HepG2 (cell line): ENCODE results near the gene PDZD4. TPM values are rescaled to one million over a fixed set of nuclear protein-coding genes. Genes with fewer than 3 reads are reported as not detected.

Experiments
- ATAD3A ChIP-seq: sonication (generic); formaldehyde crosslinking; IDR thresholded peaks from 2 replicates; pipeline ENCODE4 v1.4.0; 2020; ENCODE audit warnings: missing genetic modification reagents
- ATRX ChIP-seq: sonication (generic); formaldehyde crosslinking; IDR thresholded peaks from 2 replicates; pipeline ENCODE4 v1.4.0; 2020; ENCODE audit warnings: missing genetic modification reagents, borderline replicate concordance
- CEBPG ChIP-seq: IDR thresholded peaks from 2 replicates; pipeline ENCODE4 v1.6.1; 2016
- DRAP1 ChIP-seq: IDR thresholded peaks from 2 replicates; pipeline ENCODE4 v1.6.1; 2016; ENCODE audit warnings: missing genetic modification reagents, missing compliant biosample characterization
- GABPB1 ChIP-seq: IDR thresholded peaks from 2 replicates; pipeline ENCODE4 v1.6.1; 2016; ENCODE audit warnings: mild to moderate bottlenecking, missing genetic modification reagents, moderate library complexity, missing compliant biosample characterization
- HHEX ChIP-seq: IDR thresholded peaks from 2 replicates; pipeline ENCODE4 v1.6.1; 2016; ENCODE audit warnings: control low read depth
- HNF1B ChIP-seq: sonication (generic); formaldehyde crosslinking; IDR thresholded peaks from 2 replicates; pipeline ENCODE4 v1.5.1; 2020; ENCODE audit warnings: mild to moderate bottlenecking, moderate library complexity, missing genetic modification reagents
- KDM1A ChIP-seq: IDR thresholded peaks from 2 replicates; pipeline ENCODE4 v1.6.1; 2016; ENCODE audit warnings: missing compliant biosample characterization
- KDM5B ChIP-seq: sonication (generic); formaldehyde crosslinking; IDR thresholded peaks from 2 replicates; pipeline ENCODE4 v1.4.0; 2020; ENCODE audit warnings: missing genetic modification reagents, mild to moderate bottlenecking, borderline replicate concordance
- MAZ ChIP-seq, 2 experiments: sonication (generic) in 1 of 2; formaldehyde crosslinking in 1 of 2; IDR thresholded peaks; 2 replicates each; pipeline versions ENCODE4 v1.5.0 to v1.6.1; 2012 to 2020; ENCODE audit warnings: low read depth in 2 of 2, mild to moderate bottlenecking in 2 of 2, borderline replicate concordance in 1 of 2, improper control_type of control experiment in 1 of 2, low read length in 1 of 2, missing genetic modification reagents in 1 of 2, moderate library complexity in 1 of 2
- NFATC3 ChIP-seq: sonication (generic); formaldehyde crosslinking; IDR thresholded peaks from 2 replicates; pipeline ENCODE4 v1.5.1; 2020; ENCODE audit warnings: mild to moderate bottlenecking, missing genetic modification reagents
- NONO ChIP-seq, 2 experiments: fragments of 450-650 bp in 1 of 2; sonication (generic) in 1 of 2; formaldehyde crosslinking in 1 of 2; IDR thresholded peaks in 1 of 2; conservative IDR thresholded peaks in 1 of 2; 2 replicates each; pipeline versions ENCODE4 v1.6.1 to v1.8.0; 2017 to 2022; ENCODE audit warnings: mild to moderate bottlenecking in 1 of 2, missing genetic modification reagents in 1 of 2, moderate library complexity in 1 of 2
- NRL ChIP-seq: sonication (generic); formaldehyde crosslinking; IDR thresholded peaks from 2 replicates; pipeline ENCODE4 v1.5.0; 2020; ENCODE audit warnings: missing genetic modification reagents, mild to moderate bottlenecking, moderate library complexity, borderline replicate concordance
- PHF20 ChIP-seq: sonication (generic); formaldehyde crosslinking; IDR thresholded peaks from 2 replicates; pipeline ENCODE4 v1.5.0; 2020; ENCODE audit warnings: mild to moderate bottlenecking, missing genetic modification reagents
- SETDB1 ChIP-seq: sonication (generic); formaldehyde crosslinking; IDR thresholded peaks from 2 replicates; pipeline ENCODE4 v1.5.1; 2020; ENCODE audit warnings: missing genetic modification reagents, mild to moderate bottlenecking, borderline replicate concordance
- SOX6 ChIP-seq, 2 experiments: fragments of 450-650 bp in 1 of 2; sonication (generic) in 1 of 2; formaldehyde crosslinking in 1 of 2; IDR thresholded peaks; 2 replicates each; pipeline versions ENCODE4 v1.4.0 to v1.6.1; 2017 to 2020; ENCODE audit warnings: antibody characterized with exemption in 1 of 2, mild to moderate bottlenecking in 1 of 2, missing genetic modification reagents in 1 of 2
- ZHX1 ChIP-seq: sonication (generic); formaldehyde crosslinking; IDR thresholded peaks from 2 replicates; pipeline ENCODE4 v1.8.1; 2022; ENCODE audit warnings: low read depth, mild to moderate bottlenecking, missing genetic modification reagents
- ZNF326 ChIP-seq: sonication (generic); formaldehyde crosslinking; IDR thresholded peaks from 2 replicates; pipeline ENCODE4 v1.4.0; 2020; ENCODE audit warnings: missing genetic modification reagents, borderline replicate concordance
- ZNF589 ChIP-seq: sonication (generic); formaldehyde crosslinking; conservative IDR thresholded peaks from 2 replicates; pipeline ENCODE4 v1.8.0; 2022; ENCODE audit warnings: mild to moderate bottlenecking, moderate library complexity, missing genetic modification reagents
- ZNF704 ChIP-seq: sonication (generic); formaldehyde crosslinking; IDR thresholded peaks from 2 replicates; pipeline ENCODE4 v1.8.1; 2023; ENCODE audit warnings: mild to moderate bottlenecking, inconsistent platforms, moderate library complexity, missing genetic modification reagents, borderline replicate concordance
- ZNF83 ChIP-seq: sonication (generic); formaldehyde crosslinking; IDR thresholded peaks from 2 replicates; pipeline ENCODE4 v1.4.0; 2020; ENCODE audit warnings: missing genetic modification reagents, mild to moderate bottlenecking, borderline replicate concordance
- polyA plus RNA-seq, 8 experiments: library from polyadenylated mRNA; depleted of rRNA in 3 of 8; stranded (reverse) in 7 of 8; unstranded in 1 of 8; fragments of >200 nt; fragmentation: Illumina TruSeq in 4 of 8; extraction: Trizol in 4 of 8; gene quantifications; 2 replicates each; pipeline versions ENCODE4 v1.2.1 to v1.2.3, GENCODE V29; 2011 to 2016; ENCODE audit warnings: low read depth in 4 of 8, missing spikeins in 1 of 8, mixed read lengths in 1 of 8; ENCODE audit not compliant: insufficient read depth in 1 of 8
- total RNA-seq, 5 experiments: library from RNA; depleted of rRNA; stranded (reverse); fragments of >200 nt; fragmentation: Illumina TruSeq; extraction: Trizol; gene quantifications; 2 replicates each; pipeline ENCODE4 v1.2.3, GENCODE V29; 2016; ENCODE audit warnings: low read depth in 1 of 5

PDZD4 gene
- total and polyA plus RNA-seq, 2 of the 13 experiments (the other 11 are each of a cell fraction or from before 2014, with no cell fraction given) = not detected

- TF ChIP-seq NONO (IDR thresholded peaks at IDR 0.05) (no peak), NONO (CRISPR knock-in tag; conservative IDR thresholded peaks at IDR 0.05) (peak; percentile 73), ZNF83 (CRISPR knock-in tag) (no peak), KDM5B (CRISPR knock-in tag) (peak; percentile 31; the same call in 1 of the 2 replicates), PHF20 (CRISPR knock-in tag) (peak; percentile 60), NFATC3 (CRISPR knock-in tag) (no peak), CEBPG (no peak), HNF1B (CRISPR knock-in tag) (0 out of 2 replicates have a peak, but pooled peaks have one; percentile 33), GABPB1 (CRISPR knock-in tag) (peak; percentile 94), ZNF589 (CRISPR knock-in tag) (0 out of 2 replicates have a peak, but pooled peaks have one; percentile 34), ZNF326 (CRISPR knock-in tag) (no peak), ZNF704 (CRISPR knock-in tag) (no peak), HHEX (CRISPR knock-in tag) (no peak), KDM1A (CRISPR knock-in tag) (no peak), ATAD3A (no peak), ZHX1 (CRISPR knock-in tag) (peak; percentile 97), ATRX (CRISPR knock-in tag) (no peak), SETDB1 (no peak), NRL (CRISPR knock-in tag) (no peak), MAZ (IDR thresholded peaks at IDR 0.05; ENCODE audit: borderline replicate concordance, low read depth, low read length) (no peak), MAZ (CRISPR knock-in tag; IDR thresholded peaks at IDR 0.05; ENCODE audit: low read depth) (peak; percentile 56), DRAP1 (CRISPR knock-in tag) (peak; percentile 83), SOX6 (IDR thresholded peaks at IDR 0.05) (no peak), SOX6 (CRISPR knock-in tag; IDR thresholded peaks at IDR 0.05) (peak; percentile 34; the same call in 1 of the 2 replicates)
These were observed 36.1 kb downstream of the PDZD4 start, which contains the start of the genes IDH3G and SSR4 (continued) for GRCh38 chrX:153794018-153794896.
